Measurements from ENCODE around the gene SGMS1.
"Not testable (repeated sequence)": the region's sequence is repeated elsewhere in the genome, so short reads cannot be mapped to it uniquely, and the experiment has no call there.

DNA sequence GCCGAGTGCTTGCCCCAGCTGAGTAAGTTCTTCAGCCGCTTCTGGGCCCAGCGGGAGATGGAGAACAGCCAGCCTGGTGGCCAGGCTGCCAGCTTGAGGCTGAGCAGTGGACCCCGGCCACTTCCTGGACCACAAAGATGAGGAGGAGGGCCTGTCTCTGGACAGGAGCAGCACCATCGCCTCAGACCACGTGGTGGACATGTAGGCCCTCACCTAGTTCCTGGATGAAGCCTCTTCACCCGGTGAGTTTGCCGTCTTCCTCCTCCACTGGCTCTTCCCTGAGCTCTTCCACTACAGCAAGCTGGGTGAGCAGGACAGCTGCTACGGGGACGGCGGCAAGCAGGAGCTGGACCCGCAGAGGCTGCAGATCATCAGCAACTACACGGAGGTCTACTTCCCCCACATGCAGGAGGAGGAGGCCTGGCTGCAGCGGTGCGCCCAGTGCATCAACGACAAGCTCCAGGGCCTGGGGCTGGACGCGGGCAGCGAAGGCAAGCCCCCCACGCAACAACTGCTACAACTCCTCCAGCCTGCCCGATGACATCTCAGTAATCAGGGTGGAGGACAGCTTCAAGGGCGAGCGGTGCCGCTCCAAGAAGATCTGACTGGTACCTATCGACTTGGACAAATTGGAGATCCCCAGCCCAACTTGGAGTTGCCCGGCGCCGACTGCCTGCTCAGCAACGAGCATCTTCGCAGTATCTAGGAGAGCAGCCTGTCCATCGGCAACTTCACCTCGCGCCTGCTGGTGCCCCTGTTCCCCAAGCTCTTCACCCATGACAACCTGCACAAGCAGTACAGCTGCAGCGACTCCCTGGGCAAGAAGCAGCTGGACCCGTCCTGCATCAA, 35.5 kb upstream of the SGMS1 start:
- not testable (repeated sequence) for TF ChIP-seq POLR2A, CTCF (IDR thresholded peaks at IDR 0.05)
